Upper lobe of left lung (tissue), 4 donors: ENCODE data around the gene VEGFB.

Experiments used
- CTCF ChIP-seq, 6 experiments: fragments of 450-650 bp in 4 of 6; fragments of 200-600 bp in 2 of 6; sonication (generic) in 2 of 6; IDR thresholded peaks; one replicate each; pipeline ENCODE4 v1.5.1; 2016 to 2019; ENCODE audit warnings: antibody characterized with exemption in 6 of 6
- POLR2A ChIP-seq, 4 donors: fragments of 450-650 bp; IDR thresholded peaks; one replicate each; pipeline ENCODE4 v1.5.1; 2016 to 2017; ENCODE audit warnings: antibody characterized with exemption in 4 of 4, mild to moderate bottlenecking in 2 of 4
- POLR2AphosphoS5 ChIP-seq, 2 donors: sonication (generic); formaldehyde crosslinking; IDR thresholded peaks; one replicate each; pipeline ENCODE4 v1.5.1; 2017; ENCODE audit warnings: antibody characterized with exemption in 2 of 2

- TF ChIP-seq CTCF (IDR thresholded peaks at IDR 0.05) = no peak
- no peak for TF ChIP-seq POLR2AphosphoS5 (IDR thresholded peaks at IDR 0.05)
- no peak for TF ChIP-seq POLR2A (IDR thresholded peaks at IDR 0.05)
Measured at GRCh38 chr11:64258356-64258755, 24.0 kb downstream of the VEGFB start.
